ENCODE data around the gene COL6A2. TPM values are rescaled to one million over a fixed set of nuclear protein-coding genes. Genes with fewer than 3 reads are reported as not detected.

The COL6A2 gene
- total RNA-seq, 1 donor from 2014 or later, result 378 TPM

- DNase-seq (ENCODE audit: low spot score), result peak; percentile 2
- H3K27me3 Mint-ChIP-seq (ENCODE audit: unreplicated experiment), result peaks cover 14% of the 10 kb centered on the region
Measured at GRCh38 chr21:46124083-46124925, 26.4 kb downstream of the COL6A2 start.

GRCh38 chr21:46124926-46125845 is 27.3 kb downstream of the COL6A2 start:
- Mint-ChIP-seq H3K9me3 (ENCODE audit: unreplicated experiment) (no peaks in the 10 kb centered on the region), H3K4me3 (ENCODE audit: unreplicated experiment) (no peak overlapping the region), H3K4me1 (ENCODE audit: unreplicated experiment) (no peaks in the 10 kb centered on the region), H3K27ac (ENCODE audit: unreplicated experiment) (no peak overlapping the region), H3K27me3 (ENCODE audit: unreplicated experiment) (peaks cover 14% of the 10 kb centered on the region), H3K36me3 (ENCODE audit: low read depth, unreplicated experiment) (peaks cover 25% of the 10 kb centered on the region)
- DNase-seq (ENCODE audit: low spot score), result peak; percentile 3
- no peak for TF ChIP-seq CTCF (IDR thresholded peaks at IDR 0.05; ENCODE audit: unreplicated experiment)

More at GRCh38 chr21:46124083-46124925, 26.4 kb downstream of the COL6A2 start:
- peaks cover 25% of the 10 kb centered on the region for H3K36me3 Mint-ChIP-seq (ENCODE audit: low read depth, unreplicated experiment)
- H3K27ac Mint-ChIP-seq (ENCODE audit: unreplicated experiment), result no peak overlapping the region
- no peaks in the 10 kb centered on the region for H3K9me3 Mint-ChIP-seq (ENCODE audit: unreplicated experiment)
- H3K4me3 Mint-ChIP-seq (ENCODE audit: unreplicated experiment), result no peak overlapping the region
- no peak for TF ChIP-seq CTCF (IDR thresholded peaks at IDR 0.05; ENCODE audit: unreplicated experiment)
- no peaks in the 10 kb centered on the region for H3K4me1 Mint-ChIP-seq (ENCODE audit: unreplicated experiment)

GRCh38 chr21:46125846-46126301 is 28.0 kb downstream of the COL6A2 start:
- no peak overlapping the region for H3K4me3 Mint-ChIP-seq (ENCODE audit: unreplicated experiment)
- DNase-seq (ENCODE audit: low spot score), result no peak
- no peaks in the 10 kb centered on the region for H3K4me1 Mint-ChIP-seq (ENCODE audit: unreplicated experiment)
- TF ChIP-seq CTCF (IDR thresholded peaks at IDR 0.05; ENCODE audit: unreplicated experiment), result no peak
- H3K27ac Mint-ChIP-seq (ENCODE audit: unreplicated experiment), result no peak overlapping the region
- H3K9me3 Mint-ChIP-seq (ENCODE audit: unreplicated experiment), result no peaks in the 10 kb centered on the region
- peaks cover 14% of the 10 kb centered on the region for H3K27me3 Mint-ChIP-seq (ENCODE audit: unreplicated experiment)
- peaks cover 25% of the 10 kb centered on the region for H3K36me3 Mint-ChIP-seq (ENCODE audit: low read depth, unreplicated experiment)

- Mint-ChIP-seq H3K27ac (ENCODE audit: unreplicated experiment) (no peak overlapping the region), H3K9me3 (ENCODE audit: unreplicated experiment) (no peaks in the 10 kb centered on the region), H3K4me1 (ENCODE audit: unreplicated experiment) (no peaks in the 10 kb centered on the region), H3K36me3 (ENCODE audit: low read depth, unreplicated experiment) (peaks cover 25% of the 10 kb centered on the region), H3K27me3 (ENCODE audit: unreplicated experiment) (peaks cover 14% of the 10 kb centered on the region), H3K4me3 (ENCODE audit: unreplicated experiment) (no peak overlapping the region)
- peak; percentile 2 for DNase-seq (ENCODE audit: low spot score)
- no peak for TF ChIP-seq CTCF (IDR thresholded peaks at IDR 0.05; ENCODE audit: unreplicated experiment)
Measured at GRCh38 chr21:46126309-46127238, 28.7 kb downstream of the COL6A2 start.
